ENCODE results near the gene ADRA2B. TPM values are rescaled to one million over a fixed set of nuclear protein-coding genes. Genes with fewer than 3 reads are reported as not detected.
A peak's percentile ranks its signal among the peaks of the same experiment; 100 is the strongest.
"Not testable (repeated sequence)": the region's sequence is repeated elsewhere in the genome, so short reads cannot be mapped to it uniquely, and the experiment has no call there.

ADRA2B gene
- total RNA-seq, 1 experiment from 2014 or later = not detected

GRCh38 chr2:96071977-96072491, 44.3 kb downstream of the ADRA2B start:
- DNase-seq (ENCODE audit: extremely low read depth, low read depth) = not testable (repeated sequence)

GRCh38 chr2:96071087-96071976, 45.0 kb downstream of the ADRA2B start:
- not testable (repeated sequence) for DNase-seq (ENCODE audit: extremely low read depth, low read depth)

GRCh38 chr2:96070351-96070750, 46.0 kb downstream of the ADRA2B start:
- not testable (repeated sequence) for DNase-seq (ENCODE audit: extremely low read depth, low read depth)

GRCh38 chr2:96069878-96070277, 46.5 kb downstream of the ADRA2B start:
- DNase-seq (ENCODE audit: extremely low read depth, low read depth) = not testable (repeated sequence)

- not testable (repeated sequence) for DNase-seq (ENCODE audit: extremely low read depth, low read depth)
These were observed 48.3 kb downstream of the ADRA2B start for GRCh38 chr2:96067902-96068581.

GRCh38 chr2:96067098-96067660, 49.2 kb downstream of the ADRA2B start:
- not testable (repeated sequence) for DNase-seq (ENCODE audit: extremely low read depth, low read depth)

GRCh38 chr2:96066511-96066910, 49.9 kb downstream of the ADRA2B start:
- not testable (repeated sequence) for DNase-seq (ENCODE audit: extremely low read depth, low read depth)

- not testable (repeated sequence) for DNase-seq (ENCODE audit: extremely low read depth, low read depth)
These were observed 50.4 kb downstream of the ADRA2B start for GRCh38 chr2:96065954-96066353.

- no peak for DNase-seq (ENCODE audit: extremely low read depth, low read depth)
These were observed 50.9 kb downstream of the ADRA2B start for GRCh38 chr2:96065381-96065930.

GRCh38 chr2:96064760-96065159, 51.6 kb downstream of the ADRA2B start:
- not testable (repeated sequence) for DNase-seq (ENCODE audit: extremely low read depth, low read depth)

- not testable (repeated sequence) for DNase-seq (ENCODE audit: extremely low read depth, low read depth)
These were observed 52.2 kb downstream of the ADRA2B start for GRCh38 chr2:96064047-96064675.

- peak; percentile 23 for DNase-seq (ENCODE audit: extremely low read depth, low read depth)
These were observed 53.1 kb downstream of the ADRA2B start for GRCh38 chr2:96063116-96063899.

Other genes starting within 250 kb of the ADRA2B start
- 16.8 and 19.5 TPM in 2 replicates for gene ANKRD36C, start 124.7 kb downstream of the ADRA2B start, total RNA-seq (2014; rRNA removed; shearing (Covaris generic))
- gene GPAT2, start 81.7 kb downstream of the ADRA2B start, total RNA-seq (2014; rRNA removed; shearing (Covaris generic)) = not detected in 2 replicates
- not detected in 2 replicates for gene ASTL, start 21.9 kb upstream of the ADRA2B start, total RNA-seq (2014; rRNA removed; shearing (Covaris generic))
- 11.1 and 13.2 TPM in 2 replicates for gene DUSP2, start 28.9 kb upstream of the ADRA2B start, total RNA-seq (2014; rRNA removed; shearing (Covaris generic))
- 170 and 177 TPM in 2 replicates for gene STARD7, start 92.3 kb upstream of the ADRA2B start, total RNA-seq (2014; rRNA removed; shearing (Covaris generic))
- 21.0 and 21.4 TPM in 2 replicates for gene TMEM127, start 149.4 kb upstream of the ADRA2B start, total RNA-seq (2014; rRNA removed; shearing (Covaris generic))
- 75.0 and 76.9 TPM in 2 replicates for gene CIAO1, start 149.7 kb upstream of the ADRA2B start, total RNA-seq (2014; rRNA removed; shearing (Covaris generic))
- 77.6 and 83.8 TPM in 2 replicates for gene SNRNP200, start 189.0 kb upstream of the ADRA2B start, total RNA-seq (2014; rRNA removed; shearing (Covaris generic))
- 0.09 TPM in 1 of 2 replicates, not detected in the other for gene ITPRIPL1, start 208.7 kb upstream of the ADRA2B start, total RNA-seq (2014; rRNA removed; shearing (Covaris generic))
- gene NCAPH, start 219.2 kb upstream of the ADRA2B start, total RNA-seq (2014; rRNA removed; shearing (Covaris generic)) = 24.1 and 32.5 TPM in 2 replicates

Measured in NCI-H460 (cell line).